HCT116 (cell line): Measurements from ENCODE around the gene KLHL6. TPM values are rescaled to one million over a fixed set of nuclear protein-coding genes. Genes with fewer than 3 reads are reported as not detected.
"Not testable (repeated sequence)": the region's sequence is repeated elsewhere in the genome, so short reads cannot be mapped to it uniquely, and the experiment has no call there.

ENCODE experiments used
- ATAC-seq: fragments of 200-7000 bp; cut with Tn5 transposase; 2 replicates; pipeline ENCODE4 v1.9.1; 2020; ENCODE audit warnings: mild to moderate bottlenecking, moderate library complexity
- BruUV-seq: library from RNA; stranded (reverse); fragments of 400-500 nt; replicated peaks from 2 replicates; lab custom pipeline; 2021; lab: Mats Ljungman, UMichigan
- CTCF ChIA-PET: fragments of 300-600 bp; sonication (Branson Sonifier 250); formaldehyde crosslinking; loops from one replicate; lab custom pipeline; 2021; ENCODE audit warnings: antibody characterized with exemption; lab: Charles Lee
- POLR2A ChIA-PET: fragments of 300-600, 350-600 bp; sonication (Branson Sonifier 250); formaldehyde crosslinking; loops from one replicate; lab custom pipeline; 2021; ENCODE audit warnings: antibody characterized with exemption; lab: Charles Lee
- RAD21 ChIA-PET, 2 experiments: fragments of 300-600 bp; sonication (Branson Sonifier 250); formaldehyde crosslinking; loops; one replicate each; lab custom pipeline; 2023; ENCODE audit warnings: low total read pairs in 2 of 2; ENCODE audit not compliant: uncharacterized antibody in 2 of 2, unreplicated experiment in 2 of 2, low non-redundant PET in 1 of 2; lab: Charles Lee
- DNase-seq: peaks from one replicate; pipeline ENCODE4 v3.0.0-alpha.2; 2010; ENCODE audit warnings: low read depth, low spot score
- H2AFZ ChIP-seq: fragments of 200-600 bp; shearing (Covaris generic), sonication (generic); 2 replicates; pipeline ENCODE4 v1.6.1; 2017; ENCODE audit warnings: low read depth, mixed run types, mixed read lengths, antibody characterized with exemption, low read length; ENCODE audit not compliant: poor library complexity, severe bottlenecking
- H3K27ac ChIP-seq: 2 replicates; pipeline ENCODE4 v1.5.1; 2012; ENCODE audit warnings: low read depth, low read length
- H3K27me3 ChIP-seq: fragments of 200-600 bp; sonication (generic); 2 replicates; pipeline ENCODE4 v1.6.1; 2016; ENCODE audit warnings: mixed run types, low read length, mixed read lengths; ENCODE audit not compliant: insufficient read depth
- H3K36me3 ChIP-seq, 2 experiments: fragments of 200-500 bp in 1 of 2; fragments of 200-600 bp in 1 of 2; sonication (Bioruptor generic) in 1 of 2; sonication (generic) in 1 of 2; 2 replicates each; pipeline versions ENCODE4 v1.5.1 to v1.6.1; 2014 to 2016; ENCODE audit warnings: low read length in 2 of 2, inconsistent platforms in 1 of 2, mixed read lengths in 1 of 2, mixed run types in 1 of 2; ENCODE audit not compliant: insufficient read depth in 2 of 2, control insufficient read depth in 1 of 2
- H3K4me1 ChIP-seq, 2 experiments: fragments of 200-600 bp in 1 of 2; sonication (generic) in 1 of 2; 2 replicates each; pipeline versions ENCODE4 v1.5.1 to v1.6.1; 2012 to 2017; ENCODE audit warnings: low read length in 2 of 2, inconsistent platforms in 1 of 2, mild to moderate bottlenecking in 1 of 2, mixed read lengths in 1 of 2, mixed run types in 1 of 2, moderate library complexity in 1 of 2; ENCODE audit not compliant: insufficient read depth in 2 of 2, control insufficient read depth in 1 of 2
- H3K4me2 ChIP-seq: fragments of 200-600 bp; sonication (generic); 2 replicates; pipeline ENCODE4 v1.6.1; 2017; ENCODE audit warnings: mixed run types, low read length, mixed read lengths
- H3K4me3 ChIP-seq, 2 experiments: fragments of 200-600 bp in 1 of 2; sonication (generic) in 1 of 2; replicated peaks in 1 of 2; 2 replicates each; pipeline ENCODE4 v1.5.1; 2011 to 2016; ENCODE audit warnings: low read length in 2 of 2, control low read depth in 1 of 2, low read depth in 1 of 2, mild to moderate bottlenecking in 1 of 2, mixed read lengths in 1 of 2, mixed run types in 1 of 2
- H3K79me2 ChIP-seq: fragments of 200-600 bp; sonication (generic); 2 replicates; pipeline ENCODE4 v1.6.1; 2017; ENCODE audit warnings: mild to moderate bottlenecking, mixed run types, low read length, moderate library complexity, mixed read lengths; ENCODE audit not compliant: insufficient read depth
- H3K9ac ChIP-seq: fragments of 200-600 bp; sonication (generic); 2 replicates; pipeline ENCODE4 v1.6.1; 2016; ENCODE audit warnings: low read length, mixed read lengths
- H3K9me2 ChIP-seq: fragments of 200-600 bp; sonication (generic), shearing (Covaris generic); 2 replicates; pipeline ENCODE4 v1.6.1; 2017; ENCODE audit warnings: mixed run types, mild to moderate bottlenecking, moderate library complexity; ENCODE audit not compliant: insufficient read depth
- H3K9me3 ChIP-seq, 2 experiments: fragments of 200-500 bp in 1 of 2; fragments of 200-600 bp in 1 of 2; sonication (Bioruptor generic) in 1 of 2; sonication (generic) in 1 of 2; 2 replicates each; pipeline ENCODE4 v1.6.1; 2014 to 2017; ENCODE audit warnings: low read length in 2 of 2, mixed read lengths in 2 of 2, inconsistent platforms in 1 of 2, low read depth in 1 of 2, mild to moderate bottlenecking in 1 of 2, mixed run types in 1 of 2, moderate library complexity in 1 of 2; ENCODE audit not compliant: control insufficient read depth in 1 of 2, insufficient read depth in 1 of 2
- H4K20me1 ChIP-seq: fragments of 200-600 bp; sonication (generic), shearing (Covaris generic); 2 replicates; pipeline ENCODE4 v1.6.1; 2017; ENCODE audit warnings: mixed run types, mild to moderate bottlenecking, moderate library complexity; ENCODE audit not compliant: insufficient read depth
- ATF3 ChIP-seq: IDR thresholded peaks from 2 replicates; pipeline ENCODE4 v1.6.1; 2012
- CEBPB ChIP-seq: IDR thresholded peaks from 2 replicates; pipeline ENCODE4 v1.6.1; 2012; ENCODE audit warnings: low read depth
- EGR1 ChIP-seq: IDR thresholded peaks from 2 replicates; pipeline ENCODE4 v1.6.1; 2012; ENCODE audit warnings: low read depth
- EZH2 ChIP-seq: fragments of 200-600 bp; sonication (generic); IDR thresholded peaks from 2 replicates; pipeline ENCODE4 v1.6.1; 2017; ENCODE audit warnings: antibody characterized with exemption, mixed run types
- JUND ChIP-seq: IDR thresholded peaks from 2 replicates; pipeline ENCODE4 v1.6.1; 2012
- POLR2A ChIP-seq: IDR thresholded peaks from 2 replicates; pipeline ENCODE4 v1.7.0; 2011; ENCODE audit warnings: borderline replicate concordance; ENCODE audit not compliant: insufficient read depth, insufficient read length; ENCODE audit errors: extremely low read depth
- POLR2AphosphoS5 ChIP-seq: IDR thresholded peaks from 2 replicates; pipeline ENCODE4 v1.6.1; 2011; ENCODE audit warnings: mild to moderate bottlenecking, low read depth, low read length, moderate library complexity
- RAD21 ChIP-seq: IDR thresholded peaks from 2 replicates; pipeline ENCODE4 v1.6.1; 2012; ENCODE audit warnings: low read depth, mild to moderate bottlenecking
- REST ChIP-seq: IDR thresholded peaks from 2 replicates; pipeline ENCODE4 v1.6.1; 2012; ENCODE audit warnings: low read depth
- SP1 ChIP-seq: IDR thresholded peaks from 2 replicates; pipeline ENCODE4 v1.6.1; 2012; ENCODE audit warnings: low read depth
- SRF ChIP-seq: IDR thresholded peaks from 2 replicates; pipeline ENCODE4 v1.6.1; 2012; ENCODE audit warnings: low read depth
- TCF7L2 ChIP-seq: IDR thresholded peaks from 2 replicates; pipeline ENCODE4 v1.7.0; 2011; ENCODE audit warnings: borderline replicate concordance, inconsistent platforms; ENCODE audit not compliant: insufficient read depth, insufficient read length; ENCODE audit errors: extremely low read depth
- YY1 ChIP-seq: IDR thresholded peaks from 2 replicates; pipeline ENCODE4 v1.6.1; 2011; ENCODE audit warnings: low read length, low read depth, moderate library complexity, mild to moderate bottlenecking; ENCODE audit not compliant: insufficient replicate concordance; ENCODE audit errors: extremely low read depth
- ZFX ChIP-seq: fragments of 450-650 bp; IDR thresholded peaks from 2 replicates; pipeline ENCODE4 v1.6.1; 2017
- intact Hi-C: fragments of 100-400 bp; cut with micrococcal nuclease; formaldehyde crosslinking; loops from 2 replicates; pipeline ENCODE4 v1.10.0; 2022
- total RNA-seq: library from RNA; stranded (reverse); gene quantifications from one replicate; pipeline ENCODE4 v1.2.1, GENCODE V29; 2021; ENCODE audit not compliant: unreplicated experiment
- TF ChIP-seq, protein P1 (sequence below): IDR thresholded peaks from 2 replicates; pipeline ENCODE4 v1.6.1; 2011; ENCODE audit warnings: mild to moderate bottlenecking, low read length, moderate library complexity; ENCODE audit not compliant: insufficient replicate concordance; ENCODE audit errors: extremely low read depth

The KLHL6 gene
- total RNA-seq, 1 experiment from 2014 or later: 0.15 TPM

DNA sequence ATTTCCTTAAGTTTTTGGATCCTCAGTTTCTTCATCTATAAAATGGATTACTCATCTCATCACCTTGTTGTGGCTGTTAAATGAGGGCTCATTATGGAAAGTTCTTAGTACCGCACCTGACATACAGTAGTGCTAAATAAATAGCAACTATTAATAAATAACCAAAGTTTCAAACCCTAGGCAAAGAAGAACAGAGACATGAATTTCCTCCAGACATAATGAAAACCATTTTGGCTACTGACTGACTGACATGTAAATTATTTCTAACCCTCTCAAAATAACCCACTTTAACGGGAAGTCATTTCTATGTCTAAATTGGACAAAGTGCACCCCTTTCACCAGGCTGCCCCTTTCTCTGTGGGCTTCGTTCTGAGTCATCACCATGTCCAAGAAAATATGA, 17.4 kb upstream of the KLHL6 start:
- H3K4me1 ChIP-seq: no peaks in the 10 kb centered on the region
- H3K4me2 ChIP-seq: no peak overlapping the region
- no peak for ATAC-seq
- CTCF ChIA-PET: no interaction called here
- no peak for DNase-seq
- no peak overlapping the region for H3K4me3 ChIP-seq
- BruUV-seq: no TSS peak
- no peak overlapping the region for H3K27ac ChIP-seq
- H3K79me2 ChIP-seq: no peaks in the 10 kb centered on the region
- H4K20me1 ChIP-seq: no peaks in the 10 kb centered on the region
- intact Hi-C loops: no loop called here
- no peak overlapping the region for H3K9ac ChIP-seq
- H3K36me3 ChIP-seq: no peaks in the 10 kb centered on the region
- no peak for TF ChIP-seq JUND
- TF ChIP-seq RAD21: no peak
- no peak for TF ChIP-seq SP1
- TF ChIP-seq EGR1: no peak
- TF ChIP-seq SRF: no peak
- no peak for TF ChIP-seq EZH2
- no peak for TF ChIP-seq ZFX
- TF ChIP-seq, protein P1, sequence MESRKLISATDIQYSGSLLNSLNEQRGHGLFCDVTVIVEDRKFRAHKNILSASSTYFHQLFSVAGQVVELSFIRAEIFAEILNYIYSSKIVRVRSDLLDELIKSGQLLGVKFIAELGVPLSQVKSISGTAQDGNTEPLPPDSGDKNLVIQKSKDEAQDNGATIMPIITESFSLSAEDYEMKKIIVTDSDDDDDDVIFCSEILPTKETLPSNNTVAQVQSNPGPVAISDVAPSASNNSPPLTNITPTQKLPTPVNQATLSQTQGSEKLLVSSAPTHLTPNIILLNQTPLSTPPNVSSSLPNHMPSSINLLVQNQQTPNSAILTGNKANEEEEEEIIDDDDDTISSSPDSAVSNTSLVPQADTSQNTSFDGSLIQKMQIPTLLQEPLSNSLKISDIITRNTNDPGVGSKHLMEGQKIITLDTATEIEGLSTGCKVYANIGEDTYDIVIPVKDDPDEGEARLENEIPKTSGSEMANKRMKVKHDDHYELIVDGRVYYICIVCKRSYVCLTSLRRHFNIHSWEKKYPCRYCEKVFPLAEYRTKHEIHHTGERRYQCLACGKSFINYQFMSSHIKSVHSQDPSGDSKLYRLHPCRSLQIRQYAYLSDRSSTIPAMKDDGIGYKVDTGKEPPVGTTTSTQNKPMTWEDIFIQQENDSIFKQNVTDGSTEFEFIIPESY: no peak
- TF ChIP-seq POLR2A: no peak
- no peak for TF ChIP-seq TCF7L2
- TF ChIP-seq YY1: no peak
- TF ChIP-seq ATF3: no peak
- no peak for TF ChIP-seq REST
- TF ChIP-seq POLR2AphosphoS5: no peak
- TF ChIP-seq CEBPB: no peak
- TF ChIP-seq, all 23 proteins: peak for 0
- ChIA-PET RAD21 (no interaction called here), POLR2A (no interaction called here)
- Histone ChIP-seq H3K27me3 (peaks cover 16% of the 10 kb centered on the region), H2AFZ (no peak overlapping the region), H3K9me3 (no peaks in the 10 kb centered on the region), H3K9me2 (no peaks in the 10 kb centered on the region)

DNA sequence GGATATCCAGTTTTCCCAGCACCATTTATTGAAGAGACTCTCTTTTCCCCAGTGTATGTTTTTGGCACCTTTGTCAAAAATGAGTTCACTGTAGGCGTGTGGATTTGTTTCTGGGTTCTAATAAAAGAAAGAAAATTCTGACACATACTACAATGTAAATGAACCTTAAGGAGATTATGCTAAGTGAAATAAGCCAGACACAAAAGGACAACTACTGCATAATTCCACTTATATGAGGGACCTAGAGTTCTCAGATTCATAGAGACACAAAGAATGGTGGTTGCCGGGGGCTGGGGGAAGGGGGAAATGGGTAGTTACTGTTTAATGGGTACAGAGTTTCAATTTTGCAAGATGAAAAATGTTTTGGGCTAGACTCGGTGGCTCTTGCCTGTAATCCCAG, 14.7 kb upstream of the KLHL6 start:
- RAD21 ChIA-PET: not testable (repeated sequence)

More for the DNA sequence above, 14.7 kb upstream of the KLHL6 start:
- H3K36me3 ChIP-seq, POLR2A ChIA-PET, H4K20me1 ChIP-seq, H3K27ac ChIP-seq, CTCF ChIA-PET, H3K79me2 ChIP-seq, intact Hi-C loops, DNase-seq, H3K9me3 ChIP-seq, H3K27me3 ChIP-seq, H3K9ac ChIP-seq, H3K4me2 ChIP-seq, ATAC-seq, H3K9me2 ChIP-seq, BruUV-seq, H2AFZ ChIP-seq, H3K4me3 ChIP-seq, H3K4me1 ChIP-seq: not testable (repeated sequence)
